ENCODE data around the gene TMEM234.

The TMEM234 gene

DNA sequence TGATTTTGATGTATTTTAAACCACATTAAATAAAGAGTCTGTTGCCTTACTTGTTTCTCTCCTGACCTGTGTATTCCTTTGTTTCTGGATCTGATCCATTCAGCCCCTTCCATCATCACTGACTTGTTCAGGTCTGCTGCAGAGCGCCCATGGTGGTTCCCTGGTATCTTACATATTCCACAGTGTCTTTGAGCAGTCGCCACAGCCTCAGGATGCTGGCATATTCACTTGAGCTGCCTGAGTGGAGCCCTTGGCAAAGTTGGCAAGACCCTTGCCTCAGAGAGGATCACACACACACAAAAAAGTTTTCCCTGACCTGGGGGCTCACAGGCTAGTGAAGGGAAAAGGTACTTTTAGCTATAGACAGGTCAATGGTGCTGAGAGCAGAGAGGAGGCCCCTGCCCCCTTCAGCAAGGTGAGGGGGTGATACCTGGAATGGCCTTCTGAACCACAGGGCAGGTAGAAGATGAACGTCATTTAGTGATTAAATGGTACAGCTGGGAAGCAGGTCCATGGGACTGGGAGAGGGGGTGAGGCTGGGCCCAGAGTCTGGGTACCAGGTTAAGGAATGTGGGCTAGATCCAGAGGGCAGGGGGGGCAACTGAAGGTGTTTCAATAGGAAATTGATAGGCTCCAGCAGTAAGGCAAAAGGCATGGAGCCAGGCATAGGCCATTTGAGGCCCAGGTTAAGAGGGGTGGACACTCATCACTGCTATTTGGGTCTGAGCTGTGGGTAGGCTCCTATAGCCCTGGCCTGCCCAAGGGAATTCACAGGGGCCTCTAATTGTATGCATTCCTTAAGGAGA is 23.7 kb downstream of the TMEM234 start:
- H4K20me1 ChIP-seq (ENCODE audit: insufficient read depth, low read length): peaks cover 22% of the 10 kb centered on the region
- TF ChIP-seq EZH2 (optimal IDR thresholded peaks at IDR 0.05; ENCODE audit: low read depth, low read length) (no peak), EZH2phosphoT487 (IDR thresholded peaks at IDR 0.05; ENCODE audit: low read length) (no peak)
- TF ChIP-seq, protein P1, sequence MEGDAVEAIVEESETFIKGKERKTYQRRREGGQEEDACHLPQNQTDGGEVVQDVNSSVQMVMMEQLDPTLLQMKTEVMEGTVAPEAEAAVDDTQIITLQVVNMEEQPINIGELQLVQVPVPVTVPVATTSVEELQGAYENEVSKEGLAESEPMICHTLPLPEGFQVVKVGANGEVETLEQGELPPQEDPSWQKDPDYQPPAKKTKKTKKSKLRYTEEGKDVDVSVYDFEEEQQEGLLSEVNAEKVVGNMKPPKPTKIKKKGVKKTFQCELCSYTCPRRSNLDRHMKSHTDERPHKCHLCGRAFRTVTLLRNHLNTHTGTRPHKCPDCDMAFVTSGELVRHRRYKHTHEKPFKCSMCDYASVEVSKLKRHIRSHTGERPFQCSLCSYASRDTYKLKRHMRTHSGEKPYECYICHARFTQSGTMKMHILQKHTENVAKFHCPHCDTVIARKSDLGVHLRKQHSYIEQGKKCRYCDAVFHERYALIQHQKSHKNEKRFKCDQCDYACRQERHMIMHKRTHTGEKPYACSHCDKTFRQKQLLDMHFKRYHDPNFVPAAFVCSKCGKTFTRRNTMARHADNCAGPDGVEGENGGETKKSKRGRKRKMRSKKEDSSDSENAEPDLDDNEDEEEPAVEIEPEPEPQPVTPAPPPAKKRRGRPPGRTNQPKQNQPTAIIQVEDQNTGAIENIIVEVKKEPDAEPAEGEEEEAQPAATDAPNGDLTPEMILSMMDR (IDR thresholded peaks at IDR 0.05; ENCODE audit: low read length): no peak
- H3K79me2 ChIP-seq (ENCODE audit: low read length): no peaks in the 10 kb centered on the region
- H3F3A ChIP-seq (ENCODE audit: insufficient read depth, low read length): peaks cover 29% of the 10 kb centered on the region
- H2AFZ ChIP-seq (ENCODE audit: low read length): no peak overlapping the region
- no peak for DNase-seq
- H3K27ac ChIP-seq (ENCODE audit: low read length): no peak overlapping the region
- H3K4me1 ChIP-seq (ENCODE audit: low read length): peaks cover 55% of the 10 kb centered on the region
- H3K9me3 ChIP-seq (replicated peaks; ENCODE audit: insufficient read depth, low read length): no peaks in the 10 kb centered on the region
- no peak overlapping the region for H3K4me2 ChIP-seq (ENCODE audit: low read depth, low read length)
- H3K4me3 ChIP-seq (ENCODE audit: low read length): no peak overlapping the region
- H3K27me3 ChIP-seq (replicated peaks; ENCODE audit: insufficient read depth, low read length): 0 out of 2 replicates have a peak, but pooled peaks cover 3% of the 10 kb centered on the region
- peaks cover 8% of the 10 kb centered on the region for H3K36me3 ChIP-seq (replicated peaks; ENCODE audit: insufficient read depth, low read length)
- no peaks in the 10 kb centered on the region for H3K9me2 ChIP-seq (replicated peaks; ENCODE audit: insufficient read depth, low read length)
- no peak overlapping the region for H3K9ac ChIP-seq (ENCODE audit: low read length)

DNA sequence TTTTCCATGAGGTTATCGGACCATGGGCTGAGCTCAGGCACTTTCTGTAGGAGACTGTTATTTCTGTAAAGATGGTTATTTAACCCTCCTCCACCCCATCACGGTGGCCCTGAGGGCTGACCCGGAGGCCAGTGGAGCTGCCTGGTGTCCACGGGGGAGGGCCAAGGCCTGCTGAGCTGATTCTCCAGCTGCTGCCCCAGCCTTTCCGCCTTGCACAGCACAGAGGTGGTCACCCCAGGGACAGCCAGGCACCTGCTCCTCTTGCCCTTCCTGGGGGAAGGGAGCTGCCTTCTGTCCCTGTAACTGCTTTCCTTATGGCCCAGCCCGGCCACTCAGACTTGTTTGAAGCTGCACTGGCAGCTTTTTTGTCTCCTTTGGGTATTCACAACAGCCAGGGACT is 24.3 kb downstream of the TMEM234 start:
- Histone ChIP-seq H3F3A (ENCODE audit: insufficient read depth, low read length) (peaks cover 29% of the 10 kb centered on the region), H2AFZ (ENCODE audit: low read length) (no peak overlapping the region), H3K9me3 (replicated peaks; ENCODE audit: insufficient read depth, low read length) (no peaks in the 10 kb centered on the region), H3K79me2 (ENCODE audit: low read length) (no peaks in the 10 kb centered on the region), H3K27ac (ENCODE audit: low read length) (no peak overlapping the region), H3K36me3 (replicated peaks; ENCODE audit: insufficient read depth, low read length) (peaks cover 8% of the 10 kb centered on the region), H4K20me1 (ENCODE audit: insufficient read depth, low read length) (peaks cover 22% of the 10 kb centered on the region), H3K9ac (ENCODE audit: low read length) (no peak overlapping the region), H3K27me3 (replicated peaks; ENCODE audit: insufficient read depth, low read length) (0 out of 2 replicates have a peak, but pooled peaks cover 3% of the 10 kb centered on the region), H3K4me1 (ENCODE audit: low read length) (peaks cover 55% of the 10 kb centered on the region), H3K4me2 (ENCODE audit: low read depth, low read length) (no peak overlapping the region), H3K4me3 (ENCODE audit: low read length) (no peak overlapping the region), H3K9me2 (replicated peaks; ENCODE audit: insufficient read depth, low read length) (no peaks in the 10 kb centered on the region)
- TF ChIP-seq, protein P1 (IDR thresholded peaks at IDR 0.05; ENCODE audit: low read length): no peak
- DNase-seq: no peak

DNA sequence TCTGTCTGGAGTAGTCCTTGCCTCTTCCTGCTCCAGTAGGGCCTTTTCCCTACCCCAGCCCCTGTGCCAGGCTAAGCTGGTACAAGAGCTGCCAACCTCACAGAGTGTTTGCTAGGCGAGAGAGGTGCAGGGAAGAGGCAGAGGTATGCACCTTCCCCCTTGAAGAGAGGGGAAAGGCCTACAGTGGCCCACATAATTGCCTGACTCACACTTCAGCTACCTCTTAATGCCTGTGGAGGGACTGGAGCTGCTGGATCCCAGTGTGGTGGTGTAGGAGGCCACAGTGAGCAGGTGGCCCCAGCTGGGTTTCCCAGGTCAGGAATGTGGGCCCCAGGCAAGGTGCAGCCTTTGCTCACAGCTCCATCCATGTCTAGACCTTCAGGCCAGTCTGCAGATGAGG is 25.1 kb downstream of the TMEM234 start:
- H2AFZ ChIP-seq (ENCODE audit: low read length): no peak overlapping the region
- H3F3A ChIP-seq (ENCODE audit: insufficient read depth, low read length): peaks cover 29% of the 10 kb centered on the region
- no peaks in the 10 kb centered on the region for H3K9me3 ChIP-seq (replicated peaks; ENCODE audit: insufficient read depth, low read length)
- no peak for DNase-seq
- H3K4me2 ChIP-seq (ENCODE audit: low read depth, low read length): no peak overlapping the region
- H3K9ac ChIP-seq (ENCODE audit: low read length): no peak overlapping the region
- peaks cover 22% of the 10 kb centered on the region for H4K20me1 ChIP-seq (ENCODE audit: insufficient read depth, low read length)
- peaks cover 54% of the 10 kb centered on the region for H3K4me1 ChIP-seq (ENCODE audit: low read length)
- 0 out of 2 replicates have a peak, but pooled peaks cover 3% of the 10 kb centered on the region for H3K27me3 ChIP-seq (replicated peaks; ENCODE audit: insufficient read depth, low read length)
- no peak overlapping the region for H3K27ac ChIP-seq (ENCODE audit: low read length)
- H3K79me2 ChIP-seq (ENCODE audit: low read length): no peaks in the 10 kb centered on the region
- TF ChIP-seq EZH2 (optimal IDR thresholded peaks at IDR 0.05; ENCODE audit: low read depth, low read length) (no peak), EZH2phosphoT487 (IDR thresholded peaks at IDR 0.05; ENCODE audit: low read length) (no peak)
- TF ChIP-seq, protein P1 (IDR thresholded peaks at IDR 0.05; ENCODE audit: low read length): no peak
- H3K4me3 ChIP-seq (ENCODE audit: low read length): no peak overlapping the region
- H3K9me2 ChIP-seq (replicated peaks; ENCODE audit: insufficient read depth, low read length): no peaks in the 10 kb centered on the region
- peaks cover 12% of the 10 kb centered on the region for H3K36me3 ChIP-seq (replicated peaks; ENCODE audit: insufficient read depth, low read length)
